C4-2B (cell line): ENCODE measurements around the gene TCF12.
"Not testable (repeated sequence)": the region's sequence is repeated elsewhere in the genome, so short reads cannot be mapped to it uniquely, and the experiment has no call there.

ENCODE experiments used
- H3K27ac ChIP-seq: fragments of 450-650 bp; 2 replicates; pipeline ENCODE4 v1.5.1; 2017
- ZFX ChIP-seq: fragments of 450-650 bp; IDR thresholded peaks from 2 replicates; pipeline ENCODE4 v1.6.1; 2017
- TF ChIP-seq, protein P1 (sequence below): fragments of 450-650 bp; conservative IDR thresholded peaks from 2 replicates; pipeline ENCODE4 v1.5.1; 2017; ENCODE audit warnings: mild to moderate bottlenecking

TCF12 gene

DNA sequence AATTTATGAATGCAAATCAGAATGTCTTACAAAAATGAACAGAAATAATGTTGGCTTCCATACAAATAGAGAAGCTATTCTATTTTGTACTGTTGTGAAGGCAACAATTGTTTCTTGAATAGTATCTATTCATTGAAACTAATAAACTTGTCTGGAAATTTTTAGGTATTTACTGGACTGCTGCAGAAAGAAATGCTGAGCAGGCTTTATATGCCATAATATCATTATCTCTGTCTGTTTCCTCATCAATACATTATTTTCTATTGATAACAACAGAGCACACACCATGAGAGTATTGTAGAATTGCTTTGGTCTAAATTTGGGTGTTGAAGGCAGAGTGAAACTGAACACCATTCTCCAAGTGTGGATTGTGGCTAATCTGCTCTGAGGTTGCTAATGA lies 241.3 kb downstream of the TCF12 start:
- no peak for TF ChIP-seq ZFX
- TF ChIP-seq, protein P1, sequence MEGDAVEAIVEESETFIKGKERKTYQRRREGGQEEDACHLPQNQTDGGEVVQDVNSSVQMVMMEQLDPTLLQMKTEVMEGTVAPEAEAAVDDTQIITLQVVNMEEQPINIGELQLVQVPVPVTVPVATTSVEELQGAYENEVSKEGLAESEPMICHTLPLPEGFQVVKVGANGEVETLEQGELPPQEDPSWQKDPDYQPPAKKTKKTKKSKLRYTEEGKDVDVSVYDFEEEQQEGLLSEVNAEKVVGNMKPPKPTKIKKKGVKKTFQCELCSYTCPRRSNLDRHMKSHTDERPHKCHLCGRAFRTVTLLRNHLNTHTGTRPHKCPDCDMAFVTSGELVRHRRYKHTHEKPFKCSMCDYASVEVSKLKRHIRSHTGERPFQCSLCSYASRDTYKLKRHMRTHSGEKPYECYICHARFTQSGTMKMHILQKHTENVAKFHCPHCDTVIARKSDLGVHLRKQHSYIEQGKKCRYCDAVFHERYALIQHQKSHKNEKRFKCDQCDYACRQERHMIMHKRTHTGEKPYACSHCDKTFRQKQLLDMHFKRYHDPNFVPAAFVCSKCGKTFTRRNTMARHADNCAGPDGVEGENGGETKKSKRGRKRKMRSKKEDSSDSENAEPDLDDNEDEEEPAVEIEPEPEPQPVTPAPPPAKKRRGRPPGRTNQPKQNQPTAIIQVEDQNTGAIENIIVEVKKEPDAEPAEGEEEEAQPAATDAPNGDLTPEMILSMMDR, result no peak
- H3K27ac ChIP-seq, result no peak overlapping the region

DNA sequence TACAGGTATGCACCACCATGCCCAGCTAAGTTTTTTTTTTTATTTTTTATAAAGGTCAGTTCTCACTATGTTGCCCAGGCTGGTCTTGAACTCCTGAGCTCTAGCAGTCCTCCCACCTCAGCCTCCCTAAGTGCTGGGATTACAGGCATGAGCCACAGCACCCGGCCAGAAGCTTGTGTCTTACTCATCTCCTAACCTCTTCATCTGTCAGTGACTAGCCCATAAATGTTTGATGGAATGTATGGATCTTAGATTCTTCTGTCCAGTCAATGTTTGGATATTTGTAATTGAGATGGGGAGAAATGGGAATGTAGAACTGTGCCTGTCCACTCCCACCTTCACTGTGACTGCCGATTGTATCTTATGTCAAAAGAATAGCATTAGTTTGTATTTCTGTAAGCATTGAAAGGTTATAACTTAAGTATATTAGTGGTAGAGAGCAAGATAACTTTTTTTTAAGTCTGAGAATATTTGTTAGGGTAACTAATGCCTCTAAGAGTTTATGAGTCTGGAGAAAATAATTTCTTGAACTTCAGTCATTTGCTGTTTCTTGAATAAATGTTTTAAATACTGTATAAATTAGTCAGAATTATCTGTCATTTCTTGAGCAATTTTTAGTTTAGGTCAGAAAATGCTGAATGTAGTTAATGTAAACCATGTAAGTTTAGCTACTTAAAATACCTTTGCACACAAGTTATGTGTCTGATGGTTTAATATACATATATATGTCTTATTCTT lies 242.5 kb downstream of the TCF12 start:
- H3K27ac ChIP-seq, result no peak overlapping the region
- TF ChIP-seq, protein P1, result no peak
- no peak for TF ChIP-seq ZFX

- not testable (repeated sequence) for H3K27ac ChIP-seq
Measured at GRCh38 chr15:57164251-57164650, 245.8 kb downstream of the TCF12 start.

DNA sequence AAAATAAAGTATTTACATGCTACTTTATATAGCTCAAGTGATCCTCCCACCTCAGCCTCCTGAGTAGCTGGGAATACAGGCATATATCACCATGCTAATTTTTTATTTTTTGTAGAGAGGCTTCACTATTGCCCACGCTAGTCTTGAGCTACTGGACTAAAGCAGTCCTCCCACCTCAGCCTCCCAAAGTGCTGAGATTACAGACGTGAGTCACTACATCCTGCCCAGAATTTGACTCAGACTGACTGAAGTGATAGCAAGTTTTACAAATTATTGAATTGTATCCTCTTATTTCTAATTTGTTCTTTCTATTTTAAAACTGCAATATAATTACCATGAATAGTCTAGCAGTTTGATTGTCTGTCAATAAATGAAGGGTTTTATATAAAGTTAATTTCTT lies 247.5 kb downstream of the TCF12 start:
- TF ChIP-seq, protein P1, result no peak
- no peak for TF ChIP-seq ZFX

GRCh38 chr15:57167821-57168395 lies 249.5 kb downstream of the TCF12 start:
- no peak overlapping the region for H3K27ac ChIP-seq
- no peak for TF ChIP-seq ZFX
- TF ChIP-seq, protein P1, result no peak

More for the DNA sequence above, 247.5 kb downstream of the TCF12 start:
- H3K27ac ChIP-seq, result no peak overlapping the region

- TF ChIP-seq ZFX, result no peak
- TF ChIP-seq, protein P1, result no peak
Measured at GRCh38 chr15:57169643-57170042, 251.2 kb downstream of the TCF12 start.

GRCh38 chr15:57171426-57171825 lies 253.0 kb downstream of the TCF12 start:
- no peak overlapping the region for H3K27ac ChIP-seq
- TF ChIP-seq, protein P1, result no peak
- TF ChIP-seq ZFX, result no peak

More at GRCh38 chr15:57169643-57170042, 251.2 kb downstream of the TCF12 start:
- H3K27ac ChIP-seq, result no peak overlapping the region

DNA sequence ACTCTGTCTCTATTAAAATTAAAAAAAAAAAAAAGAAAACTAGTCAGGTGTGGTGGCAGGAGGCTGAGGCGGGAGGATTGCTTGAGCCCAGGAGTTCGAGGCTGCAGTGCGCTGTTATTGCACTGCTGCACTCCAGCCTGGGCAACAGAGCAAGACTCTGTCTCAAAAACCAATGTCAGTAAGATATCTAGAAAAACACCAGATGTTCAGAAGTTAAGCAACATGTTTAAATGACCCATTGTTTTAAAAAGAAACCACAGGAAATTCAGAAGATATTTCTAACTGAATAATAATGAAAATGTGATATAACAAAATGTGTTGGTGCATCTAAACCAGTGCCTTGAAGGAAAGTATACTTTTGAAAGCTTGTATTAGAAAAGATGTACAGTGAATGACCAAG lies 254.5 kb downstream of the TCF12 start:
- H3K27ac ChIP-seq, result no peak overlapping the region
- no peak for TF ChIP-seq ZFX
- TF ChIP-seq, protein P1, result no peak
